COR-L47 (cell line): Measurements from ENCODE around the gene SYNCRIP.
"Not testable (repeated sequence)": the region's sequence is repeated elsewhere in the genome, so short reads cannot be mapped to it uniquely, and the experiment has no call there.

ENCODE experiments used
- DNase-seq: peaks from one replicate; lab custom pipeline; 2025; lab: John Stamatoyannopoulos, UW

The SYNCRIP gene

GRCh38 chr6:85593438-85594196, 49.1 kb downstream of the SYNCRIP start, which contains the start of gene SNX14:
TSS of gene SNX14 (minus strand) at chr6:85593858. CDS start at chr6:85593718, 140 bp downstream.
- DNase-seq = peak; percentile 90

DNA sequence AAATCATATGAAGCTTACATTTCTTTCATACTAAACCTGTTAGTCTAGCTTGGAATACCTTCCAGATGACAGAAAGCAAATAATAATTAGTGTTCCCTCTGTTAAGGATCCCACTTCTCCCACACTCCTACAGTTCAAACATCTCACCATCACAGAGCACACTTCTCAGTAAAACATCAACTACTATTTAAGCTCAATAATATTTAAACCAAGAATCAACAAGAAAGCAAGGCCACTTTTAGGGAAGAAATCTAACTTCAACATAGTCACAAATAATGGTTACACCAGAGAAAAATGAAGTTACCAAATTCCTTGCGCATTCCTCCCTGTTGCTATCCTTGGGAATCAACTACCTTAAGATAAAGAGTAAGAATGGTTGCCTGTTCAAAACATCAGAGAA, 50.7 kb downstream of the SYNCRIP start:
- DNase-seq = no peak

GRCh38 chr6:85591207-85591606, 51.5 kb downstream of the SYNCRIP start:
- no peak for DNase-seq

DNA sequence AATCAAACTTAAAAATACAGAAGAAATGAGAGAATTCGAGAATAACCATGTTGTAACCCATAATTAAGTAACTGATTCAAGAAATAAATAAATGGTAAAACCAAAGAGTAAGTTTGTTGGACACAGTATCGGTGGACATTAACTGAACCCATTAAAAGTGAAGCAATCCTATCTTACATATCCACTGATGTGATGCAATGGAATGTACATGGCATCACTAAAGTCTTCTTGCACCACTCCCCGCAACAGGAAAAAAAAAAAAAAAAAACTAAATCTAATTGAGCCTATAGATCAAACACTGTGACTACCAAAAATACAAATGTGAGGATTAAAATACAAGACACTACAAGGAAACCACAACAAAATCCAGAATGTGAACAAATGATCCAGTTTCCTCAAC, 56.9 kb downstream of the SYNCRIP start:
- no peak for DNase-seq

DNA sequence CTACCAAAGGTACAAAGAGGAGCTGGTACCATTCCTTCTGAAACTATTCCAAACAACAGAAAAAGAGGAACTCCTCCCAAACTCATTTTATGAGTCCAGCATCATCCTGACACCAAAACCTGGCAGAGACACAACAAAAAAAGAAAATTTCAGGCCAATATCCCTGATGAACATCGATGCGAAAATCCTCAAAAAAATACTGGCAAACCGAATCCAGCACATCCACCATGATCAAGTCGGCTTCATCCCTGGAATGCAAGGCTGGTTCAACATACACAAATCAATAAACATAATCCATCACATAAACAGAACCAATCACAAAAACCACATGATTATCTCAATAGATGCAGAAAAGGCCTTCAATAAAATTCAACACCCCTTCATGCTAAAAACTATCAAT, 59.9 kb downstream of the SYNCRIP start:
- not testable (repeated sequence) for DNase-seq

DNA sequence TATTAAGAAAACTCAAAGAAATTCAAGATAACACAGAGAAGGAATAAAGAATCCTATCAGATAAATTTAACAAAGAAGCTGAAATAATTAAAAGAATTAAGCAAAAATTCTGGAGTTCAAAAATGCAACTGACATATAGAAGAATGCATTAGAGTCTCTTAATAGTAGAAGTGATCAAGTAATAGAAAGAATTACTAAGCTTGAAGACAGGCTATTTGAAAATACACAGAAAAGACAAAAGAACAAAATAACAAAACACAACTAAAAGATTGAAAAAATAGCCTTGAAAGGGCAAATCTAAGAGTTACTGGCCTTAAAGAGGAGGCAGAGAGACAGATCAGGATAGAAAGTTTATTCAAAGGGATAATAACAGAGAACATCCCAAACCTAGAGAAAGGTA, 61.1 kb downstream of the SYNCRIP start:
- no peak for DNase-seq

DNA sequence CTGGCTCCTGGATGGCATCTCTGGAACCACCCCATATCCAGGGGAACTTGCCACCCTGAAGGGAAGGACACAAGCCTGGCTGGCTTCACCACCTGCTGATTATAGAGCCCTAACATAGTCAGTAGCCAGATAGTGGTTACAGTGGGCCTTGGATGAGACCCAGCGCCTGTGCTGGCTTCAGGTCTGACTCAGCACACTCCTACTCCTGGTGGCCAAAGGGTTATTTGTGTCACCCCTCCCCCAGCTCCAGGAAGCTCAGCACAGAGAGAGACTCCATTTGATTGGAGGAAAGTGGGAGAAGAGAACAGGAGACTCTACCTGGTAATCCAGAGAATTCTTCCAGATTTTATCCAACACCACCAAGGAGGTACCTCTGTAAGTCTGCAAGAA, 61.8 kb downstream of the SYNCRIP start:
- no peak for DNase-seq

DNA sequence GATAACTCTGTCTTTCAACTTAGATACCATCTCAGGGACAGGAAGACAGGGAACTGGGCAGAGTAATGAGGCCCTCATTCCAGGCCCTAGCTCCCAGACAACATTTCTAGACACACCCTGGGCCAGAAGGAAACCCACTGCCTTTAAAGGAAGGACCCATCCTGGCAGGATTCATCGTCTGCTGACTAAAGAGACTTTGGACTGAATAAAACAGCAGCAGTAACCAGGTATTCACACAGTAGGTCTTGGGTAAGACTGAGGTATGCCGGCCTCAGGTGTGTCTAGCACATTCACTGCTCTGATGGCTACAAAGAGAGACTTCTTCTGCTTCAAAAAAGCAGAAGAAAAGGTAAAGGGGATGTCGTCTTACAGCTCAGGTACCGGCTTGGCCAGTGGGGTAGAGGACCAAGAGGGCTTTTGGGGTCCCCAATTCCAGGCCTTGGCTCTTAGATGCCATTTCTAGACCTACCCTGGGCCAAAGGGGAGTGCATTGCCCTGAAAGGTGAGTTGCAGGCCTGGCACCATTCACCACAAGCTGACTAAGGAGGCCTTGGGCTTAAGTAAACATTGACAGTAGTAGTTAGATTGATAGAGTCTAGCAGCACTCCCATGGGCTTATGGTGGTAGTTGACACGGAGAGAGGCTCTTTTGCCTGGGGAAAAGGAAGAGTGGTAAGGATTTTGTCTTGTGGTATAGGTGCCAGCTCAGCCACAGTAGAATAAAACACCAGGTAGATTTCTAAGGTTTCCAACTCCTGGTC, 62.4 kb downstream of the SYNCRIP start:
- DNase-seq = no peak

GRCh38 chr6:85579581-85579980, 63.1 kb downstream of the SYNCRIP start:
- no peak for DNase-seq

DNA sequence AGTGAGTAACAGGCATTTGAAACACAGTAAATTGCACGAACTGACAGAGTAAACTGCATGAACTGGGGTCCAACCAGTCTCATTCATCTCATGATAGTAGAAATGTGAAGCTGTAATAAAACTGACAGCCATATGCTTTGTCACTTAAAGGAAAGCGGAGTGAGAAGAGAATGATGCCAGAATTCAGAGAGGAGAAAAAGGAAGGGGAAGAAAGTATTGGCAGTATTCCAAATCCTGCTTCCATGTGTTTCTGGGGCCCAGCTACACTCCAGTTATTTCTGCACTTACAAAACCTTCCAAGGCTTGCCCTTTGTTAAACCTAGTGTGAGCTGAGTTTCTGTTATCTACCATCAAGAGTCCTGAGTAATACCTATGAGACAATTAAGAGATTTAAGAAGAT, 66.2 kb downstream of the SYNCRIP start:
- DNase-seq = no peak

DNA sequence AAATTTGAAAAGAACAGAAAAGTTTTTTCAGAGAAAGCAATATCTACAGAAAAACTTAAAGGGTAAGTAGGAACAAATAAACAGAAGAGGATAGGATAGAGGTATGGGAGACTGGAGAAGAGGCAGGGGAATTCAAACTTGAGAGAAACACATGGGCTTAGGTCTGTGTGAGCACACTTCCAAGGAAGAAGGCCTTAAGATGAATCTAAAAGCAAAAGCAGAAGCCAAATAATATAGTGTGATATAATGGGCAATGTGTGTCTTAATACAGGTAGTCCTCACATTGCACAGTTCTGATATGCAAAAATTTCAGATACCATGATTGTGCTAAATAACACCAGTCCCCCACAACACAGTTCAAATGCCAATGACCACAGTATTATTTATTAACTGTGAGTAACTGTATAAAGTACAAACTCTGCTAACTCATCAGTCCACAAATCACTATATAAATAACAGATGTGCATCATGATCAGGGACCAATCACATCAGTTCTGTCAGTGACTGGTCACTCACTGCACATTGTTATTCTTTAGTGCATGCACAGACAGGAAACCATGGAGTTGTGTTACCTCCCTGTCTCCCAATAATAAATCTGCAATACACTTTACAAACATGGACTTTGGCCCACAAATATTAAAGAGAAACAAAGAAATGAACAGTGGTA, 67.6 kb downstream of the SYNCRIP start:
- no peak for DNase-seq

GRCh38 chr6:85569323-85569722, 73.4 kb downstream of the SYNCRIP start:
- no peak for DNase-seq

DNA sequence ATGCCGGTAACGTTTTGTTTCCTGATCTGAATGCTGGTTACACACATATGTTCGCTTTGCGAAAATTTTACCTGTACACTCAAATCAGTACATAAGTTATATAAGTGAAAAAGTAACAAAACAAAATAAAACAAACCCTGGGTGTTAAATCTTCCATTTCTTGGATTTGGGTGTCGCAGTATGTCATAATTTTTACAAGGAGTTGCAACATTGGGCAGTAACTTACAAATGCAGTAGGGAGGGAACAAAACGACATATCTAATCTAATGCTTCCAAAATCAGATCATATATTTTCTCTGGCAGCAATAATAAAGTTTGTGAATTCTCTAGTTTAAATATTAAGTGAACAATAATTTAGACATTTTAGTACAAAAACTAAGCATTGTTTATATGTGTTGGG, 74.3 kb downstream of the SYNCRIP start:
- no peak for DNase-seq

- no peak for DNase-seq
These were observed 77.0 kb downstream of the SYNCRIP start for GRCh38 chr6:85565736-85566135.

DNA sequence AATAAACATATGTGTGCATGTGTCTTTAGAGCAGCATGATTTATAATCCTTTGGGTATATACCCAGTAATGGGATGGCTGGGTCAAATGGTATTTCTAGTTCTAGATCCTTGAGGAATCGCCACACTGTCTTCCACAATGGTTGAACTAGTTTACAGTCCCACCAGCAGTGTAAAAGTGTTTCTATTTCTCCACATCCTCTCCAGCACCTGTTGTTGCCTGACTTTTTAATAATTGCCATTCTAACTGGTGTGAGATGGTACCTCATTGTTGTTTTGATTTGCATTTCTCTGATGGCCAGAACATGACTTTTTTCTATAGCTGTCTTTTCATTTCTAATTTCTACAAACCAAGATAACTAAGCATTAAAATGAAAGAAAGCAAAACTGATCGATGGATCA, 78.5 kb downstream of the SYNCRIP start:
- not testable (repeated sequence) for DNase-seq
